HAP-1 (cell line): ENCODE measurements around the gene TRPV3.

Source experiments
- DNase-seq, 2 experiments: peaks; one replicate each; pipeline ENCODE4 v3.0.0-alpha.2; 2016 to 2020; ENCODE audit warnings: low spot score in 2 of 2
- H3K27me3 ChIP-seq: fragments of 250-450 bp; sonication (Bioruptor Pico); 2 replicates; pipeline ENCODE4 v1.5.1; 2020; ENCODE audit warnings: low read depth, mild to moderate bottlenecking, moderate library complexity
- H3K36me3 ChIP-seq: fragments of 250-450 bp; sonication (Bioruptor Pico); replicated peaks from 2 replicates; pipeline ENCODE4 v1.5.1; 2020; ENCODE audit warnings: mild to moderate bottlenecking
- H3K4me1 ChIP-seq: fragments of 250-450 bp; sonication (Bioruptor Pico); 2 replicates; pipeline ENCODE4 v1.5.1; 2020; ENCODE audit warnings: mild to moderate bottlenecking
- H3K4me3 ChIP-seq: fragments of 250-450 bp; sonication (Bioruptor Pico); 2 replicates; pipeline ENCODE4 v1.5.1; 2020; ENCODE audit warnings: mild to moderate bottlenecking, moderate library complexity
- H3K9me3 ChIP-seq: fragments of 250-450 bp; sonication (Bioruptor Pico); 2 replicates; pipeline ENCODE4 v1.5.1; 2020; ENCODE audit warnings: mild to moderate bottlenecking, moderate library complexity
- in situ Hi-C: fragments of 300-500 bp; cut with MboI; formaldehyde crosslinking; loops from 3 replicates; pipeline ENCODE4 v1.14.3; 2020; ENCODE audit warnings: low sequenced_read_pairs, inconsistent platforms, mixed read lengths

The TRPV3 gene

DNA sequence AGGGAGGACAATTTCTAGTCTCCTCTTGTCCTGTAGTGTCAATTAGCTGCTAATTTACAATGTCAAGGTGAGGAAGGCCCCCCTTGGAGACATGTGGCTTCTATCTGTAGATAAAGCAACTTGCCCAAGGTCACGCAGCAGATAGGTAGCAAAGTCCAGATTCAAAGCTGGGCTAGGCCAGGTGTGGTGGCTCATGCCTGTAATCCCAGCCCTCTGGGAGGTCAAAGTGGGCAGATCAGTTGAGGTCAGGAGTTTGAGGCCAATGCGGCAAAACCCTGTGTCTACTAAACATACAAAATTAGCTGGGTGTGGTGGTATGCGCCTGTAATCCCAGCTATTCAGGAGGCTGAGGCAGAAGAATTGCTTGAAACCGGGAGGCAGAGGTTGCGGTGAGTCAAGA is 11.1 kb downstream of the TRPV3 start:
- in situ Hi-C loops: no loop called here
- DNase-seq: no peak
- H3K4me1 ChIP-seq: no peaks in the 10 kb centered on the region
- no peaks in the 10 kb centered on the region for H3K9me3 ChIP-seq
- H3K4me3 ChIP-seq: no peak overlapping the region
- H3K27me3 ChIP-seq: no peaks in the 10 kb centered on the region
- no peaks in the 10 kb centered on the region for H3K36me3 ChIP-seq

- H3K4me1 ChIP-seq: no peaks in the 10 kb centered on the region
- in situ Hi-C loops: no loop called here
- no peaks in the 10 kb centered on the region for H3K9me3 ChIP-seq
- DNase-seq: no peak
- H3K4me3 ChIP-seq: no peak overlapping the region
- H3K27me3 ChIP-seq: no peaks in the 10 kb centered on the region
- no peaks in the 10 kb centered on the region for H3K36me3 ChIP-seq
These were observed 12.5 kb downstream of the TRPV3 start for GRCh38 chr17:3545151-3545550.

GRCh38 chr17:3544365-3544764 is 13.2 kb downstream of the TRPV3 start:
- in situ Hi-C loops: no loop called here
- no peak for DNase-seq
- Histone ChIP-seq H3K9me3 (no peaks in the 10 kb centered on the region), H3K4me3 (no peak overlapping the region), H3K4me1 (no peaks in the 10 kb centered on the region), H3K27me3 (no peaks in the 10 kb centered on the region), H3K36me3 (no peaks in the 10 kb centered on the region)

- no peak for DNase-seq
- Histone ChIP-seq H3K9me3 (no peaks in the 10 kb centered on the region), H3K4me3 (no peak overlapping the region), H3K36me3 (no peaks in the 10 kb centered on the region), H3K4me1 (no peaks in the 10 kb centered on the region), H3K27me3 (no peaks in the 10 kb centered on the region)
- in situ Hi-C loops: no loop called here
These were observed 14.2 kb downstream of the TRPV3 start for GRCh38 chr17:3543453-3543852.

DNA sequence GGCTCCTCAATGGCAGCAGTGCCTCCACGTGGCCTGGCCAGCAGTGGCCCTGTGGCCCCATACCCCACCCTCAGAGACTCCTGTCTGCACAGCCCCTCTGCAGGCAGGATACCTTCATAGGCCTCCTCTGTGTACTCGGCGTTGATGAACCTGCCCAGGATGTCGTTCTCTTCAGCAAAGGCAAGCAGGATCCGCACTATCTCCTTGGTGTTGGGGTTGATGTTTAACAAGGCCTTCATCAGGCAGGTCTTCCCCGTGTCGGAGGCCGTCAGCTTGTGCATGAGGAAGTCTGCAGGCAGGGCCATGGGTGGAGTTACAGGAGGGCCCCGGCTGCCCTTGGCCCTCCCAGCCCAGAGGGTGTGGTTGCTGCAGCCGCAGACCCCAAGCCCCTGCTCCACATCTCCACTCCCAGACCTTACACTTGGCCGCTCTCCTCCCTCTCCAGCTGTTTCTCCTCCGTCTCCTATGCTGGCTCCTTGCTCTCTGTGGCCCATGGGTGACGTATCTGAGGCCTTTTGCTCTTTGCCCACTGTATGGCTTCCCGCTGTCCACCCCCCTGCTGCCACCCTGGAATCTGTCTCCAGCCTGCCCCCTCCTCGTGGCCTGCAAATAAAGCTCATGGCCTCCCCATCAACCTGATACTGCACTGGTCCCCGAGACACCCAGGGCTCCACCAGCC is 15.1 kb downstream of the TRPV3 start:
- no peak overlapping the region for H3K4me3 ChIP-seq
- H3K36me3 ChIP-seq: no peaks in the 10 kb centered on the region
- in situ Hi-C loops: no loop called here
- no peaks in the 10 kb centered on the region for H3K27me3 ChIP-seq
- no peak for DNase-seq
- no peaks in the 10 kb centered on the region for H3K9me3 ChIP-seq
- no peaks in the 10 kb centered on the region for H3K4me1 ChIP-seq

GRCh38 chr17:3539881-3540540 is 17.6 kb downstream of the TRPV3 start:
- Histone ChIP-seq H3K9me3 (no peaks in the 10 kb centered on the region), H3K4me3 (no peak overlapping the region), H3K27me3 (no peaks in the 10 kb centered on the region), H3K4me1 (no peaks in the 10 kb centered on the region), H3K36me3 (no peaks in the 10 kb centered on the region)
- in situ Hi-C loops: no loop called here
- no peak for DNase-seq

GRCh38 chr17:3536716-3537115 is 20.9 kb downstream of the TRPV3 start:
- H3K36me3 ChIP-seq: no peaks in the 10 kb centered on the region
- DNase-seq: no peak
- H3K9me3 ChIP-seq: no peaks in the 10 kb centered on the region
- in situ Hi-C loops: no loop called here
- H3K4me1 ChIP-seq: no peaks in the 10 kb centered on the region
- no peak overlapping the region for H3K4me3 ChIP-seq
- no peaks in the 10 kb centered on the region for H3K27me3 ChIP-seq

GRCh38 chr17:3535253-3535995 is 22.2 kb downstream of the TRPV3 start:
- Histone ChIP-seq H3K27me3 (no peaks in the 10 kb centered on the region), H3K36me3 (no peaks in the 10 kb centered on the region), H3K9me3 (no peaks in the 10 kb centered on the region), H3K4me3 (peak overlapping the region; percentile 25), H3K4me1 (peaks cover 2% of the 10 kb centered on the region)
- in situ Hi-C loops: no loop called here
- peak; percentile 53 to 83 for DNase-seq

DNA sequence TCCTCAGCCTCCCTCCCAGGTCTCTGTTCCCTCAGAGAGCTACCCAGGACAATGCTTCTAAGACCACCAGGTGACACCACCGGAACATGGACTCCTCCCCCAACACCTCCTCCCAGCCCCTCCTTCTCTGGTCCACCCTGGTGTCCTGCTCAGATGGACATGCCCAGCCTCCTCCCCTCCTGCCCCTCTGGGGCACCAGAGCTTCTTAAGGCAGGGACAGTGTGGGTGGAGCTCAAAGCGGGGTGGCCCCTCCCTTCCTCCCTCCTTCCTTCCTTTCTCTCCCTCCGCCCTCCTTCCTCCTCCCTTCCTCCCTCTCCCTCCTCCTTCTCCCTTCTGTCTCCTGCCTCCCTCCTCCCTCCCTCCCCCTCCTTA is 22.7 kb downstream of the TRPV3 start:
- Histone ChIP-seq H3K27me3 (no peaks in the 10 kb centered on the region), H3K36me3 (no peaks in the 10 kb centered on the region), H3K4me1 (peaks cover 6% of the 10 kb centered on the region), H3K4me3 (no peak overlapping the region), H3K9me3 (no peaks in the 10 kb centered on the region)
- in situ Hi-C loops: no loop called here
- peak in 1 of 2 experiments; percentile 46 for DNase-seq

DNA sequence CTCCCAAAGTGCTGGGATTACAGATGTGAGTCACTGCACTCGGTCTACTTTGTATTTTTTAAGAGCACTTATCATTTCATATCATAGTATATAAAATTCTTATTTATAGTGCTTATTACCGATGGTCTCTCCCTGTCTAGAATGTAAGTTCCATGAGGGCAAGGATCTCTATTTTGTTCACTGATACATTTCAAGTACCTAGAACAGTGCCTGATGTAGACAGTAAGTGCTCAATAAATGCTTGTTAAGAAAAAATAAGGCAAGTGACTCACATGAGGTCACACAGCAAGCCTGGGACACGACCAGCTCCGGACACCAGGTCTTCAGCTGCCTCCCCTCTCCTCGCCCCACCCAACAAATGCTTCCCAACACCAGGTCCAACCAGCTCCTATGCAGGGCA is 23.9 kb downstream of the TRPV3 start:
- in situ Hi-C loops: no loop called here
- Histone ChIP-seq H3K36me3 (no peaks in the 10 kb centered on the region), H3K27me3 (no peaks in the 10 kb centered on the region), H3K4me1 (peaks cover 6% of the 10 kb centered on the region), H3K9me3 (no peaks in the 10 kb centered on the region), H3K4me3 (no peak overlapping the region)
- no peak for DNase-seq

DNA sequence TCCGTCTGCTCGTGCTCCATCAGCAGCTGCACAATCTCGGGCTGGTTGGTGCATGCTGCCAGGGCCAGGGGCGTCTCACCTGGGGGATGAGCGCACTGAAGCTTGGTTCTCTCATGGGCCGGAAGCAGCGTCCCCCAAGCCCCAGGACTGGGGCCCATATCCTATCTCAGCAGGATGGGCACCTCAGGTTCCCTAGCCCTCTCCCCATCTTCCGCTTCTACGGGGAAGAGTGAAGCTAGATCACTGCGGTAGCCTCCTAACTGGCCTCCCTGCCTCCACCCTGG is 24.8 kb downstream of the TRPV3 start:
- no peaks in the 10 kb centered on the region for H3K9me3 ChIP-seq
- DNase-seq: no peak
- H3K4me1 ChIP-seq: peaks cover 6% of the 10 kb centered on the region
- no peaks in the 10 kb centered on the region for H3K27me3 ChIP-seq
- H3K4me3 ChIP-seq: no peak overlapping the region
- H3K36me3 ChIP-seq: no peaks in the 10 kb centered on the region
- in situ Hi-C loops: no loop called here

GRCh38 chr17:3532106-3532858 is 25.3 kb downstream of the TRPV3 start:
- Histone ChIP-seq H3K27me3 (no peaks in the 10 kb centered on the region), H3K36me3 (no peaks in the 10 kb centered on the region), H3K4me1 (peaks cover 6% of the 10 kb centered on the region), H3K9me3 (no peaks in the 10 kb centered on the region), H3K4me3 (no peak overlapping the region)
- DNase-seq: no peak
- in situ Hi-C loops: no loop called here

DNA sequence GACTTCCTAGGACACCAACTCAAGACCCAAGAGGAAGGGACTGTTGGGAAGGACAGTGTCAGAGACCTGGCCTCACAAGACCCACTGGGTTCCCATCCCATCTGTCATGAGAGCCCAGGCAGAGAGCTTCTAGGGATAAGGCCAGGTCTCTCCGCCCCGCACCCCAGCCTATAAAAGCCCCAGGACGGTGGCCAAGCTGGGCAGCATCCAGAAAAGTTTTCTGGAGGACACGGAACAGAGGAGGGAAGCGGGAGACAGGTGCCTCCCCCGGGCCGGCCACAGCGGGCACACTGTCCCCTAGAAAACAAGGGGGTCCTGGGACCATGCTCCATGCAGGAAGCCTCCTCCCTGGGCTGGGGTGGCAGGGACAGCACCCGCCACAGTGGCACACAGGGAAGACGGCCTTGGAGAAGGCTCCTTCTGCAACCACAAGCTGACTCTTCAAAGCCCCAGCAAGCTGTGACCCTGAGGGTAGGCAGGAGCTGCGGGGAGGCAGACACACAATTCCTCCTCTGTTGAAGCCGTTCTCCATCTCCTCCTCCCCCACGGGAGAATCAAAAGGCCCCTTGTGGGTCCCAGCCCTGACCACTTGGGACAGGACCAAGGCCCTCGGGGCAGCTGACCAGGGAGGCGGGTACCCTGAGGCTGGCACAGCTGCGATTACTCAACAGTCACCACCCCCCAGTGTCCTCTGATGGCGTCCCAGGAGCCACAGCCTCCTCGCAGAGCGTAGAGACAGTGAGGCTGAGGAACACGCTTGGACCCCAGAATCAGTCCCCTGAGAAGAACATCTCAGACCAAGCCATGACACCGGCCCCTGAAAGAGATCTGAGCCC is 26.1 kb downstream of the TRPV3 start:
- Histone ChIP-seq H3K4me1 (peaks cover 6% of the 10 kb centered on the region), H3K27me3 (no peaks in the 10 kb centered on the region), H3K4me3 (no peak overlapping the region), H3K9me3 (no peaks in the 10 kb centered on the region), H3K36me3 (no peaks in the 10 kb centered on the region)
- no peak for DNase-seq
- in situ Hi-C loops: no loop called here
